Breast epithelium (tissue), 4 donors: ENCODE measurements around the gene UBTD2. TPM values are rescaled to one million over a fixed set of nuclear protein-coding genes. Genes with fewer than 3 reads are reported as not detected.
"Not testable (repeated sequence)": the region's sequence is repeated elsewhere in the genome, so short reads cannot be mapped to it uniquely, and the experiment has no call there.

Experiments used
- DNase-seq, 2 donors: peaks; one replicate each; pipeline ENCODE4 v3.0.0-alpha.2; 2019; ENCODE audit warnings: low spot score in 2 of 2
- H3K27ac ChIP-seq, 2 donors: fragments of 200-600 bp; sonication (generic) in 1 of 2; one replicate each; pipeline ENCODE4 v1.5.1; 2016 to 2019; ENCODE audit warnings: mild to moderate bottlenecking in 1 of 2
- H3K27me3 ChIP-seq, 2 donors: fragments of 200-600 bp; sonication (generic) in 1 of 2; one replicate each; pipeline versions ENCODE4 v1.5.1 to v1.6.0; 2017 to 2019; ENCODE audit warnings: control low read depth in 1 of 2, mild to moderate bottlenecking in 1 of 2
- H3K36me3 ChIP-seq: fragments of 200-600 bp; one replicate; pipeline ENCODE4 v1.5.1; 2019
- H3K4me1 ChIP-seq, 2 donors: fragments of 200-600 bp; sonication (generic); one replicate each; pipeline ENCODE4 v1.5.1; 2016 to 2019; ENCODE audit warnings: control low read depth in 1 of 2
- H3K4me3 ChIP-seq, 3 donors: fragments of 200-600 bp; sonication (generic); 1 replicate in 2 of 3; 2 replicates in 1 of 3; pipeline ENCODE4 v1.5.1; 2016 to 2019; ENCODE audit warnings: mild to moderate bottlenecking in 3 of 3, moderate library complexity in 2 of 3
- H3K9me3 ChIP-seq, 2 donors: fragments of 200-600 bp; sonication (generic) in 1 of 2; one replicate each; pipeline ENCODE4 v1.5.1; 2016 to 2019; ENCODE audit warnings: control low read depth in 1 of 2
- POLR2A ChIP-seq: fragments of 450-650 bp; IDR thresholded peaks from one replicate; pipeline ENCODE4 v1.6.1; 2016; ENCODE audit warnings: antibody characterized with exemption, mild to moderate bottlenecking, moderate library complexity
- POLR2AphosphoS5 ChIP-seq, 3 donors: sonication (generic); formaldehyde crosslinking; IDR thresholded peaks; one replicate each; pipeline ENCODE4 v1.6.1; 2017; ENCODE audit warnings: antibody characterized with exemption in 3 of 3
- intact Hi-C: fragments of 100-400 bp; cut with DNase I; formaldehyde crosslinking; loops from one replicate; pipeline ENCODE4 v1.15.1; 2023; ENCODE audit warnings: low total_unique reads
- total RNA-seq, 3 donors: library from RNA; depleted of rRNA; stranded (reverse); fragments of >200 nt; gene quantifications; one replicate each; pipeline ENCODE4 v1.1.0, GENCODE V29; 2016
- TF ChIP-seq, protein P1 (sequence below), 3 donors: fragments of 450-650 bp; IDR thresholded peaks; one replicate each; pipeline ENCODE4 v1.5.1; 2016 to 2017; ENCODE audit warnings: antibody characterized with exemption in 3 of 3, mild to moderate bottlenecking in 3 of 3, moderate library complexity in 3 of 3

UBTD2 gene
- total RNA-seq, 3 donors from 2014 or later = 21.8 to 32.3 (median 27.9) TPM

- TF ChIP-seq POLR2A (no peak), POLR2AphosphoS5 (IDR thresholded peaks at IDR 0.05) (no peak)
- TF ChIP-seq, protein P1, sequence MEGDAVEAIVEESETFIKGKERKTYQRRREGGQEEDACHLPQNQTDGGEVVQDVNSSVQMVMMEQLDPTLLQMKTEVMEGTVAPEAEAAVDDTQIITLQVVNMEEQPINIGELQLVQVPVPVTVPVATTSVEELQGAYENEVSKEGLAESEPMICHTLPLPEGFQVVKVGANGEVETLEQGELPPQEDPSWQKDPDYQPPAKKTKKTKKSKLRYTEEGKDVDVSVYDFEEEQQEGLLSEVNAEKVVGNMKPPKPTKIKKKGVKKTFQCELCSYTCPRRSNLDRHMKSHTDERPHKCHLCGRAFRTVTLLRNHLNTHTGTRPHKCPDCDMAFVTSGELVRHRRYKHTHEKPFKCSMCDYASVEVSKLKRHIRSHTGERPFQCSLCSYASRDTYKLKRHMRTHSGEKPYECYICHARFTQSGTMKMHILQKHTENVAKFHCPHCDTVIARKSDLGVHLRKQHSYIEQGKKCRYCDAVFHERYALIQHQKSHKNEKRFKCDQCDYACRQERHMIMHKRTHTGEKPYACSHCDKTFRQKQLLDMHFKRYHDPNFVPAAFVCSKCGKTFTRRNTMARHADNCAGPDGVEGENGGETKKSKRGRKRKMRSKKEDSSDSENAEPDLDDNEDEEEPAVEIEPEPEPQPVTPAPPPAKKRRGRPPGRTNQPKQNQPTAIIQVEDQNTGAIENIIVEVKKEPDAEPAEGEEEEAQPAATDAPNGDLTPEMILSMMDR (IDR thresholded peaks at IDR 0.05) = no peak
- intact Hi-C loops = loop anchor here (10.0 kb wide), 1 partner anchor 1055 kb away; no protein-coding TSS in a partner anchor
- Histone ChIP-seq H3K27me3 (no peaks in the 10 kb centered on the region), H3K4me3 (no peak overlapping the region), H3K4me1 (no peaks in the 10 kb centered on the region), H3K9me3 (no peaks in the 10 kb centered on the region), H3K36me3 (no peaks in the 10 kb centered on the region), H3K27ac (no peak overlapping the region)
- no peak for DNase-seq
Observed at GRCh38 chr5:172299916-172300439, 16.4 kb upstream of the UBTD2 start.

GRCh38 chr5:172294831-172295230, 11.3 kb upstream of the UBTD2 start:
- TF ChIP-seq, protein P1 (IDR thresholded peaks at IDR 0.05) = no peak
- TF ChIP-seq POLR2A = no peak
- no peak for TF ChIP-seq POLR2AphosphoS5 (IDR thresholded peaks at IDR 0.05)
- no peak overlapping the region for H3K27ac ChIP-seq
- no peak overlapping the region for H3K4me3 ChIP-seq
- intact Hi-C loops = loop anchor here (10.0 kb wide), 1 partner anchor 1050 kb away; no protein-coding TSS in a partner anchor
- peaks cover 0 to 3% of the 10 kb centered on the region in 2 donors for H3K4me1 ChIP-seq
- no peaks in the 10 kb centered on the region for H3K9me3 ChIP-seq
- no peaks in the 10 kb centered on the region for H3K27me3 ChIP-seq
- H3K36me3 ChIP-seq = no peaks in the 10 kb centered on the region
- DNase-seq = no peak

DNA sequence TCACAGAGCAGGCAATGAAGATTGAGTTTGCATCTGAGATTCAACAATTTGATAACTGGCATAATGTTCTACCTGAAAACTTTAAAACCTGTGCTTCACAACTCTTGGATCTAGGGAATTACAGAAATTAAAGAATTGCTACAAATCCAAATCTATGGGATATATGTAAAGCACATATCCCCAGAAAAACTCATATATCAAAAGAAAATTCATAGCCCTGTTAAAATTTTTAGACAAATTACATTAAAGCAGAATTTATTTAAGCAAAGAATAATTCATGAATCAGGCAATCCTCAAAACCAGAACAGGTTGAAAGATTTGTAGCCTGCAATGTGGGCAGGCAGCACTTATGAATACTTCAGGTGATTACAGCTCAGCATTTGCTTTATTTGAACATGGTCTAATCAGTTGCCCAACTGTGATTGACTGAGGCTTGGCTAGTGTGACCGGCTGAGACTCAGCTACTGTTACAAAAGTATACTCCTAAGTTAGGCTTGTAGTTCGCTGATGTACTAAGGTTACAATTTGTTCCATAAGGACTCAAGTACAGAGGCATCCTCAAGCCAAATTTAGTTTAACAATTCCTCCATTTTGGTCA, 10.3 kb upstream of the UBTD2 start:
- Histone ChIP-seq H3K27ac (no peak overlapping the region), H3K4me3 (no peak overlapping the region), H3K36me3 (no peaks in the 10 kb centered on the region), H3K9me3 (no peaks in the 10 kb centered on the region), H3K4me1 (peaks cover 0 to 3% of the 10 kb centered on the region in 2 donors), H3K27me3 (no peaks in the 10 kb centered on the region)
- TF ChIP-seq, protein P1 (IDR thresholded peaks at IDR 0.05) = no peak
- TF ChIP-seq POLR2AphosphoS5 (IDR thresholded peaks at IDR 0.05) = no peak
- TF ChIP-seq POLR2A = no peak
- DNase-seq = no peak
- intact Hi-C loops = loop anchor here (10.0 kb wide), 1 partner anchor 1049 kb away; no protein-coding TSS in a partner anchor

DNA sequence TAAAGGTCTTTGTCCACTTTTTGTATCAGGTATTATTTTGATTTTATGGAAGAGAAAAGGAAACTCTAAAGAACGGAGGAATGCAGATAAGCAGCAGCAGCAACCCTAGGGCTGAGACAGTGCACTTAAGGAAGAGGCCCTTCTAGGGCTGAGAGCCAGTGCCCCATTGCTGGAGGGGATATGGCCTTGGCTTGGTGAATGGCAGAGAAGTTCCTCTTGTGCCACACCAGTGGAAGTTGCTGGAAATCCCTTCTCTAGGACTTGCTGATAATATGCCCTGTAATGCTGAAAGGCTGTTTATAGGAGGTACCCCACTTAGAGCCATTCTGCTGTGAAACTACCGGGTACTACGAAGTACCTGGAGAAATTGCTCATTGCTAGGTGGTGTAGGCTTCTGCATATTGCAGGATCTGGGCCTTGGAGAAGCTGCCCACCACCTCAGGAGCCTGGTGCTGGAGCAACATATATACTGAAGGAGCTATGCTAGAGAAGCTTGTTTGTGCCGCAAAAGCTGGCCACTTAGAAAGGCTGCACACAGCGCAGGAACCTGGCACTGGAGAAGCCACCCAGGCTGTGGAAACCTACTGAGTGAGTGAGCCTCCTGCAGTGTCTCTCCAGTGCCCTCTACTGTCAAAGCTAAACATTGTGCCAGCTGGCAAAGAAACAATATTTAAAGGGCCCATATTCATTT, 9.6 kb upstream of the UBTD2 start:
- peak; percentile 56 to 69 for DNase-seq
- TF ChIP-seq POLR2A = no peak
- TF ChIP-seq, protein P1 (IDR thresholded peaks at IDR 0.05) = peak in 2 of 3 donors; percentile 70 to 73
- H3K4me1 ChIP-seq = peaks cover 0 to 3% of the 10 kb centered on the region in 2 donors
- no peaks in the 10 kb centered on the region for H3K36me3 ChIP-seq
- no peaks in the 10 kb centered on the region for H3K9me3 ChIP-seq
- H3K4me3 ChIP-seq = no peak overlapping the region
- intact Hi-C loops = loop anchor here (10.0 kb wide), 1 partner anchor 1048 kb away; no protein-coding TSS in a partner anchor
- no peak overlapping the region for H3K27ac ChIP-seq
- no peaks in the 10 kb centered on the region for H3K27me3 ChIP-seq

DNA sequence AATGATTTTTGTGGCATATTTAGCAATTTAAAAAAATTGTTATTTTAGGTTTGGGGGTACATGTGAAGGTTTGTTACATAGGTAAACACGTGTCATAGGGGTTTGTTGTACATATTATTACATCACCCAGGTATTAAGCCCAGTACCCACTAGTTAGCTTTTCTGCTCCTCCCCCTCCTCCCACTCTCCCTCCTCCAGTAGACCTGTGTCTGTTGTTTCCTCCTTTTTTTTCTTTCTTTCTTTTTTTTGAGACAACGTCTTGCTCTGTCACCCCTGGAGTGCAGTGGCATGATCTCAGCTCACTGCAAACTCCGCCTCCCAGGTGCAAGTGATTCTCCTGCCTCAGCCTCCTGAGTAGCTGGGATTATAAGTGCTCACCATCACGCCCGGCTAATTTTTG, 8.3 kb upstream of the UBTD2 start:
- not testable (repeated sequence) for H3K9me3 ChIP-seq, H3K27ac ChIP-seq, DNase-seq, H3K27me3 ChIP-seq, H3K36me3 ChIP-seq, H3K4me1 ChIP-seq, H3K4me3 ChIP-seq
- intact Hi-C loops = loop anchor here (10.0 kb wide), 1 partner anchor 1047 kb away; no protein-coding TSS in a partner anchor
